HepG2 (cell line): ENCODE measurements around the gene CGNL1. TPM values are rescaled to one million over a fixed set of nuclear protein-coding genes. Genes with fewer than 3 reads are reported as not detected.
A peak's percentile ranks its signal among the peaks of the same experiment; 100 is the strongest.

Source experiments
- ATAC-seq: fragments of 200-7000 bp; cut with Tn5 transposase; 3 replicates; pipeline ENCODE4 v1.9.1; 2020; ENCODE audit warnings: mild to moderate bottlenecking, moderate library complexity
- BruUV-seq: library from RNA; stranded (reverse); fragments of 400-500 nt; replicated peaks from 2 replicates; lab custom pipeline; 2021; lab: Mats Ljungman, UMichigan
- CTCF ChIA-PET: fragments of 300-600 bp; formaldehyde crosslinking; extraction: SDS; loops from one replicate; lab custom pipeline; 2021; ENCODE audit warnings: low total read pairs, inconsistent platforms, low intra/inter-chr PET ratio; lab: Yijun Ruan, JAX
- POLR2A ChIA-PET: fragments of 350-600 bp; sonication (Branson Sonifier 250); formaldehyde crosslinking; loops from one replicate; lab custom pipeline; 2020; ENCODE audit warnings: antibody characterized with exemption, inconsistent platforms; lab: Yijun Ruan, JAX
- DNase-seq: peaks from one replicate; pipeline ENCODE4 v3.0.0-alpha.2; 2015; ENCODE audit warnings: low spot score
- FAIRE-seq: peaks from 3 replicates; lab custom pipeline; 2011; peaks lifted over from hg19 to GRCh38; lab: Jason Lieb, UNC
- H2AFZ ChIP-seq: one replicate; pipeline ENCODE4 v1.6.1; 2011; ENCODE audit warnings: low read length, inconsistent platforms
- H3K27ac ChIP-seq: fragments of 300-600 bp; 3 replicates; pipeline ENCODE4 v1.8.0; 2011; ENCODE audit warnings: mixed run types, mild to moderate bottlenecking, mixed read lengths, low read length, inconsistent platforms; ENCODE audit not compliant: insufficient read depth; ENCODE audit errors: extremely low read length
- H3K27me3 ChIP-seq, 2 experiments: fragments of 200-600 bp in 1 of 2; 2 replicates in 1 of 2; 3 replicates in 1 of 2; pipeline versions ENCODE4 v1.6.0 to v1.8.0; 2011; ENCODE audit warnings: low read length in 2 of 2, mild to moderate bottlenecking in 2 of 2, moderate library complexity in 2 of 2, inconsistent platforms in 1 of 2; ENCODE audit not compliant: insufficient read depth in 2 of 2, control insufficient read depth in 1 of 2
- H3K36me3 ChIP-seq, 2 experiments: fragments of 200-600 bp in 1 of 2; replicated peaks in 1 of 2; 2 replicates in 1 of 2; 3 replicates in 1 of 2; pipeline versions ENCODE4 v1.5.1 to v1.8.0; 2011; ENCODE audit warnings: low read length in 2 of 2, inconsistent platforms in 1 of 2; ENCODE audit not compliant: insufficient read depth in 2 of 2, control insufficient read depth in 1 of 2
- H3K4me1 ChIP-seq: 2 replicates; pipeline ENCODE4 v1.5.1; 2012; ENCODE audit warnings: low read length, inconsistent platforms; ENCODE audit not compliant: insufficient read depth
- H3K4me2 ChIP-seq: 2 replicates; pipeline ENCODE4 v1.6.0; 2011; ENCODE audit warnings: low read depth, low read length, inconsistent platforms
- H3K4me3 ChIP-seq, 3 experiments: fragments of 200-600 bp in 1 of 3; sonication (generic), shearing (Covaris generic) in 1 of 3; replicated peaks in 1 of 3; 2 replicates each; pipeline ENCODE4 v1.5.1; 2011 to 2016; ENCODE audit warnings: low read length in 3 of 3, inconsistent platforms in 2 of 3, low read depth in 2 of 3, mild to moderate bottlenecking in 2 of 3, control low read depth in 1 of 3, mixed read lengths in 1 of 3; ENCODE audit not compliant: insufficient read depth in 1 of 3
- H3K79me2 ChIP-seq: one replicate; pipeline ENCODE4 v1.6.1; 2011; ENCODE audit warnings: low read length, inconsistent platforms; ENCODE audit not compliant: insufficient read depth
- H3K9ac ChIP-seq: 2 replicates; pipeline ENCODE4 v1.6.0; 2011; ENCODE audit warnings: mild to moderate bottlenecking, low read depth, low read length, inconsistent platforms; ENCODE audit not compliant: insufficient read depth
- H3K9me3 ChIP-seq: 2 replicates; pipeline ENCODE4 v1.5.1; 2012; ENCODE audit warnings: mild to moderate bottlenecking, low read length
- H4K20me1 ChIP-seq: 2 replicates; pipeline ENCODE4 v1.6.0; 2011; ENCODE audit warnings: inconsistent platforms, mild to moderate bottlenecking, low read length, moderate library complexity; ENCODE audit not compliant: insufficient read depth
- LCORL ChIP-seq, 2 experiments: fragments of 450-650 bp in 1 of 2; sonication (generic) in 1 of 2; formaldehyde crosslinking in 1 of 2; IDR thresholded peaks; 2 replicates each; pipeline versions ENCODE4 v1.5.0 to v1.6.1; 2017 to 2020; ENCODE audit warnings: antibody characterized with exemption in 1 of 2, missing genetic modification reagents in 1 of 2
- ZBTB20 ChIP-seq: sonication (generic); formaldehyde crosslinking; IDR thresholded peaks from 2 replicates; pipeline ENCODE4 v1.8.1; 2023; ENCODE audit warnings: missing genetic modification reagents, low read depth, mild to moderate bottlenecking, borderline replicate concordance
- WGBS: methylation state at CpG from one replicate; pipeline ENCODE4 v1.1.6; 2017; ENCODE audit warnings: low lambda C conversion rate; 5-methylcytosine and 5-hydroxymethylcytosine counted together
- in situ Hi-C: cut with HindIII; loops from 2 replicates; pipeline ENCODE4 v1.10.0; 2017; ENCODE audit warnings: low pct_unique_long_range_greater_than_20kb; ENCODE audit not compliant: extremely low pct_ligation_motif_present
- intact Hi-C: fragments of 100-400 bp; cut with micrococcal nuclease; formaldehyde crosslinking; loops from one replicate; pipeline ENCODE4 v1.10.0; 2022; ENCODE audit not compliant: unreplicated experiment
- polyA plus RNA-seq, 8 experiments: library from polyadenylated mRNA; depleted of rRNA in 3 of 8; stranded (reverse) in 7 of 8; unstranded in 1 of 8; fragments of >200 nt; fragmentation: Illumina TruSeq in 4 of 8; extraction: Trizol in 4 of 8; gene quantifications; 2 replicates each; pipeline versions ENCODE4 v1.2.1 to v1.2.3, GENCODE V29; 2011 to 2016; ENCODE audit warnings: low read depth in 4 of 8, missing spikeins in 1 of 8, mixed read lengths in 1 of 8; ENCODE audit not compliant: insufficient read depth in 1 of 8
- total RNA-seq, 5 experiments: library from RNA; depleted of rRNA; stranded (reverse); fragments of >200 nt; fragmentation: Illumina TruSeq; extraction: Trizol; gene quantifications; 2 replicates each; pipeline ENCODE4 v1.2.3, GENCODE V29; 2016; ENCODE audit warnings: low read depth in 1 of 5
- TF ChIP-seq, protein P1 (sequence below): sonication (generic); formaldehyde crosslinking; IDR thresholded peaks from 2 replicates; pipeline ENCODE4 v1.4.0; 2020; ENCODE audit warnings: missing genetic modification reagents
- TF ChIP-seq, protein P2 (sequence below): sonication (generic); formaldehyde crosslinking; IDR thresholded peaks from 2 replicates; pipeline ENCODE4 v1.4.0; 2020; ENCODE audit warnings: missing genetic modification reagents, borderline replicate concordance

Gene CGNL1
- total and polyA plus RNA-seq, 2 of the 13 experiments (the other 11 are each of a cell fraction or from before 2014, with no cell fraction given), result 5.6 to 15.6 TPM

DNA sequence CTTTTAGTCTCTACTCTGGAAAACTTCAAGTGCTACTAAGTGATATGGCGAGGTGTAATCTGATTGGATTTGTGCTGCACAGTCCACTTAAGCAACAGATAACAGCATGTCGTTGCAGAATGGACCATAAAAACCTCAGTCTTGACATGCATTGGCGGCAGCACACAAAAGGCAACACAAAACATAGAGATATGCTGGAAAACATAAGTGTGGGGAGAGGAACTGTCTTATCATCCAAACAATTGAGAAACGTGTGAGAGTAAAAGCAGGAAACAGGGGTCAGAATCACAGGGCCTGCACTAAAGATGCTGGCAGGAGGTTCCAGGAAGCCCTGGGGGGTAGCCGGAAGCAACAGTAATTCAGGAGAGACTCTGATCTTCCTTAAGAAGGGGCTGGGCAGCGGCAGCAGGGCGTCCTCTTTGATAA is 82.1 kb downstream of the CGNL1 start:
- CTCF ChIA-PET, result no interaction called here
- WGBS, result 90% methylated on average over 7 of the region's 7 CpGs
- DNase-seq (no peak), FAIRE-seq (no peak), ATAC-seq (no peak)
- in situ Hi-C loops, result no loop called here
- no peak overlapping the region for H3K4me2 ChIP-seq
- no peak overlapping the region for H2AFZ ChIP-seq
- no peaks in the 10 kb centered on the region for H3K9me3 ChIP-seq
- no peak overlapping the region for H3K4me3 ChIP-seq
- peaks cover 4 to 49% of the 10 kb centered on the region in 2 experiments; a peak in 4 of 5 replicates for H3K36me3 ChIP-seq
- H3K4me1 ChIP-seq, result no peaks in the 10 kb centered on the region
- no peaks in the 10 kb centered on the region for H4K20me1 ChIP-seq
- no peaks in the 10 kb centered on the region for H3K27me3 ChIP-seq
- TF ChIP-seq ZBTB20, result no peak
- TF ChIP-seq, all 625 proteins: peak for 0
- Histone ChIP-seq H3K9ac (no peak overlapping the region), H3K27ac (no peak overlapping the region), H3K79me2 (no peaks in the 10 kb centered on the region)
- intact Hi-C loops, result no loop called here
- no TSS peak for BruUV-seq
- POLR2A ChIA-PET, result no interaction called here

DNA sequence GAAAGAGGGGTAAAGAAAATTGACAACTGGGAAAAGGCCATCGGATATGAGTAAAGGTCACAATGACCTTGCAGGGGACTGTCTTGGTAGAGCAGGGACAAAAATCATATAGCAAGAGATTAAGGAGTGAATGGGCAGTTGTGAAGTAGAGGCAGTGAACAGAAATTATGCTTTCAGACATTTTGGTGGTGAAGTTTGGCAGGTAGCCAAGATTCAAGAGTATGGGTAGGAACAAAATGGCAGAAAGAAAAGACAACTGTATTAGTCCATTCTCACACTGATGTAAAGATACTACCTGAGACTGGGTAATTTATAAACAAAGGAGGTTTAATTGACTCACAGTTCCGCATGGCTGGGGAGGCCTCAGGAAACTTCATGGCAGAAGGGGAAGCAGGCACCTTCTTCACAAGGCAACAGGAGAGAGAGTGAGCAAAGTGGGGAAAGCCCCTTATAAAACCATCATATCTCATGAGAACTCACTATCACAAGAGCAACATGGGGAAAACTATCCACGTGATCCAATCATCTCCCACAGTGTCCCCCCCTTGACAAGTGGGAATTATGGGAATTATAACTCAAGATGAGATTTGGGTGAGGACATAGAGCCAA is 84.0 kb downstream of the CGNL1 start:
- no peak for ATAC-seq
- CTCF ChIA-PET, result no interaction called here
- H3K36me3 ChIP-seq, result peaks cover 4 to 42% of the 10 kb centered on the region in 2 experiments; a peak in 4 of 5 replicates
- no peaks in the 10 kb centered on the region for H3K27me3 ChIP-seq
- intact Hi-C loops, result no loop called here
- H3K79me2 ChIP-seq, result no peaks in the 10 kb centered on the region
- TF ChIP-seq, protein P1, sequence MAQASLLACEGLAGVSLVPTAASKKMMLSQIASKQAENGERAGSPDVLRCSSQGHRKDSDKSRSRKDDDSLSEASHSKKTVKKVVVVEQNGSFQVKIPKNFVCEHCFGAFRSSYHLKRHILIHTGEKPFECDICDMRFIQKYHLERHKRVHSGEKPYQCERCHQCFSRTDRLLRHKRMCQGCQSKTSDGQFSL (CRISPR knock-in tag), result no peak
- TF ChIP-seq, protein P2, sequence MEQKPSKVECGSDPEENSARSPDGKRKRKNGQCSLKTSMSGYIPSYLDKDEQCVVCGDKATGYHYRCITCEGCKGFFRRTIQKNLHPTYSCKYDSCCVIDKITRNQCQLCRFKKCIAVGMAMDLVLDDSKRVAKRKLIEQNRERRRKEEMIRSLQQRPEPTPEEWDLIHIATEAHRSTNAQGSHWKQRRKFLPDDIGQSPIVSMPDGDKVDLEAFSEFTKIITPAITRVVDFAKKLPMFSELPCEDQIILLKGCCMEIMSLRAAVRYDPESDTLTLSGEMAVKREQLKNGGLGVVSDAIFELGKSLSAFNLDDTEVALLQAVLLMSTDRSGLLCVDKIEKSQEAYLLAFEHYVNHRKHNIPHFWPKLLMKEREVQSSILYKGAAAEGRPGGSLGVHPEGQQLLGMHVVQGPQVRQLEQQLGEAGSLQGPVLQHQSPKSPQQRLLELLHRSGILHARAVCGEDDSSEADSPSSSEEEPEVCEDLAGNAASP (CRISPR knock-in tag), result no peak
- TF ChIP-seq LCORL (IDR thresholded peaks at IDR 0.05) (0 out of 2 replicates have a peak, but pooled peaks have one; percentile 50), LCORL (CRISPR knock-in tag; IDR thresholded peaks at IDR 0.05) (no peak)
- no peak overlapping the region for H2AFZ ChIP-seq
- no peaks in the 10 kb centered on the region for H4K20me1 ChIP-seq
- POLR2A ChIA-PET, result no interaction called here
- 91% methylated on average over 3 of the region's 3 CpGs for WGBS
- FAIRE-seq, result no peak
- H3K27ac ChIP-seq, result no peak overlapping the region
- DNase-seq, result no peak
- BruUV-seq, result no TSS peak
- H3K4me1 ChIP-seq, result no peaks in the 10 kb centered on the region
- in situ Hi-C loops, result no loop called here
- no peaks in the 10 kb centered on the region for H3K9me3 ChIP-seq
- no peak overlapping the region for H3K9ac ChIP-seq
- H3K4me3 ChIP-seq, result no peak overlapping the region
- H3K4me2 ChIP-seq, result no peak overlapping the region
